Osteoblast (primary cell): Measurements from ENCODE around the gene DHODH. TPM values are rescaled to one million over a fixed set of nuclear protein-coding genes. Genes with fewer than 3 reads are reported as not detected.

Source experiments
- DNase-seq: peaks from one replicate; pipeline ENCODE4 v3.0.0; 2011; ENCODE audit warnings: low spot score, mixed read lengths; ENCODE audit not compliant: insufficient read length; ENCODE audit errors: missing footprints
- H2AFZ ChIP-seq: 2 replicates; pipeline ENCODE4 v1.6.0; 2011; ENCODE audit warnings: mild to moderate bottlenecking, low read length
- H3K27ac ChIP-seq: 2 replicates; pipeline ENCODE4 v1.5.1; 2011; ENCODE audit warnings: mild to moderate bottlenecking, low read depth, low read length, moderate library complexity
- H3K27me3 ChIP-seq: 2 replicates; pipeline ENCODE4 v1.6.0; 2012; ENCODE audit warnings: mild to moderate bottlenecking, control low read depth, inconsistent platforms, low read length, moderate library complexity; ENCODE audit not compliant: insufficient read depth
- H3K36me3 ChIP-seq: 2 replicates; pipeline ENCODE4 v1.5.1; 2011; ENCODE audit warnings: mild to moderate bottlenecking, low read length, control low read depth, moderate library complexity; ENCODE audit not compliant: insufficient read depth
- H3K4me1 ChIP-seq: 2 replicates; pipeline ENCODE4 v1.5.1; 2011; ENCODE audit warnings: mild to moderate bottlenecking, low read length, control low read depth, moderate library complexity; ENCODE audit not compliant: insufficient read depth
- H3K4me2 ChIP-seq: 2 replicates; pipeline ENCODE4 v1.6.0; 2011; ENCODE audit warnings: mild to moderate bottlenecking, low read length; ENCODE audit not compliant: insufficient read depth
- H3K4me3 ChIP-seq: fragments of 200-600 bp; sonication (generic); 3 replicates; pipeline ENCODE4 v1.5.1; 2012; ENCODE audit warnings: mild to moderate bottlenecking, low read length, inconsistent platforms; ENCODE audit not compliant: insufficient read depth
- H3K79me2 ChIP-seq: 2 replicates; pipeline ENCODE4 v1.6.0; 2012; ENCODE audit warnings: mild to moderate bottlenecking, low read length, control low read depth, inconsistent platforms; ENCODE audit not compliant: insufficient read depth
- H3K9me3 ChIP-seq: 2 replicates; pipeline ENCODE4 v1.5.1; 2011; ENCODE audit warnings: low read depth, low read length, control low read depth
- H4K20me1 ChIP-seq: 2 replicates; pipeline ENCODE4 v1.6.0; 2012; ENCODE audit warnings: mild to moderate bottlenecking, low read length, control low read depth; ENCODE audit not compliant: insufficient read depth
- total RNA-seq: library from RNA; depleted of rRNA; stranded (reverse); fragments of >200 nt; gene quantifications from 2 replicates; pipeline ENCODE4 v1.2.3, GENCODE V29; 2012
- TF ChIP-seq, protein P1 (sequence below): IDR thresholded peaks from 2 replicates; pipeline ENCODE4 v1.5.1; 2011; ENCODE audit warnings: mild to moderate bottlenecking, low read depth, low read length, moderate library complexity; ENCODE audit errors: extremely low read depth

Gene DHODH
- total RNA-seq, 1 donor: 4.7 TPM

GRCh38 chr16:72018470-72018869 is 9.9 kb downstream of the DHODH start:
- Histone ChIP-seq H3K4me1 (peaks cover 7% of the 10 kb centered on the region), H3K27ac (no peak overlapping the region), H3K4me2 (no peak overlapping the region), H2AFZ (no peak overlapping the region), H4K20me1 (no peaks in the 10 kb centered on the region), H3K79me2 (no peaks in the 10 kb centered on the region), H3K4me3 (no peak overlapping the region), H3K36me3 (peaks cover 15% of the 10 kb centered on the region), H3K9me3 (no peaks in the 10 kb centered on the region), H3K27me3 (no peaks in the 10 kb centered on the region)
- DNase-seq: no peak
- TF ChIP-seq, protein P1, sequence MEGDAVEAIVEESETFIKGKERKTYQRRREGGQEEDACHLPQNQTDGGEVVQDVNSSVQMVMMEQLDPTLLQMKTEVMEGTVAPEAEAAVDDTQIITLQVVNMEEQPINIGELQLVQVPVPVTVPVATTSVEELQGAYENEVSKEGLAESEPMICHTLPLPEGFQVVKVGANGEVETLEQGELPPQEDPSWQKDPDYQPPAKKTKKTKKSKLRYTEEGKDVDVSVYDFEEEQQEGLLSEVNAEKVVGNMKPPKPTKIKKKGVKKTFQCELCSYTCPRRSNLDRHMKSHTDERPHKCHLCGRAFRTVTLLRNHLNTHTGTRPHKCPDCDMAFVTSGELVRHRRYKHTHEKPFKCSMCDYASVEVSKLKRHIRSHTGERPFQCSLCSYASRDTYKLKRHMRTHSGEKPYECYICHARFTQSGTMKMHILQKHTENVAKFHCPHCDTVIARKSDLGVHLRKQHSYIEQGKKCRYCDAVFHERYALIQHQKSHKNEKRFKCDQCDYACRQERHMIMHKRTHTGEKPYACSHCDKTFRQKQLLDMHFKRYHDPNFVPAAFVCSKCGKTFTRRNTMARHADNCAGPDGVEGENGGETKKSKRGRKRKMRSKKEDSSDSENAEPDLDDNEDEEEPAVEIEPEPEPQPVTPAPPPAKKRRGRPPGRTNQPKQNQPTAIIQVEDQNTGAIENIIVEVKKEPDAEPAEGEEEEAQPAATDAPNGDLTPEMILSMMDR: no peak

GRCh38 chr16:72021043-72021442 is 12.5 kb downstream of the DHODH start:
- TF ChIP-seq, protein P1: no peak
- Histone ChIP-seq H3K4me3 (no peak overlapping the region), H3K27ac (no peak overlapping the region), H4K20me1 (no peaks in the 10 kb centered on the region), H3K4me1 (no peaks in the 10 kb centered on the region), H3K9me3 (no peaks in the 10 kb centered on the region), H3K4me2 (no peak overlapping the region), H3K36me3 (peaks cover 12% of the 10 kb centered on the region), H3K27me3 (no peaks in the 10 kb centered on the region), H3K79me2 (no peaks in the 10 kb centered on the region), H2AFZ (no peak overlapping the region)
- DNase-seq: no peak

GRCh38 chr16:72022127-72022526 is 13.6 kb downstream of the DHODH start:
- DNase-seq: no peak
- Histone ChIP-seq H3K4me1 (no peaks in the 10 kb centered on the region), H3K9me3 (no peaks in the 10 kb centered on the region), H3K27ac (no peak overlapping the region), H3K4me3 (no peak overlapping the region), H3K4me2 (no peak overlapping the region), H3K79me2 (no peaks in the 10 kb centered on the region), H3K27me3 (no peaks in the 10 kb centered on the region), H4K20me1 (no peaks in the 10 kb centered on the region), H2AFZ (no peak overlapping the region), H3K36me3 (peaks cover 12% of the 10 kb centered on the region)
- TF ChIP-seq, protein P1: no peak

GRCh38 chr16:72023962-72024361 is 15.4 kb downstream of the DHODH start:
- Histone ChIP-seq H3K27me3 (no peaks in the 10 kb centered on the region), H3K4me2 (no peak overlapping the region), H3K4me1 (no peaks in the 10 kb centered on the region), H3K9me3 (no peaks in the 10 kb centered on the region), H3K36me3 (peaks cover 9% of the 10 kb centered on the region), H4K20me1 (no peaks in the 10 kb centered on the region), H2AFZ (no peak overlapping the region), H3K4me3 (no peak overlapping the region), H3K27ac (no peak overlapping the region), H3K79me2 (no peaks in the 10 kb centered on the region)
- TF ChIP-seq, protein P1: no peak
- DNase-seq: no peak
